ENCODE data around the gene BICDL1. TPM values are rescaled to one million over a fixed set of nuclear protein-coding genes. Genes with fewer than 3 reads are reported as not detected.

The BICDL1 gene
- polyA plus RNA-seq, 1 experiment, result not detected

GRCh38 chr12:119949145-119949544, 39.9 kb upstream of the BICDL1 start:
- POLR2A ChIA-PET, result no interaction called here
- CTCF ChIA-PET, result no interaction called here
- no peak overlapping the region for H3K27ac ChIP-seq (ENCODE audit: low read depth, low read length)
- H3K27me3 ChIP-seq (ENCODE audit: control insufficient read depth, insufficient read depth, low read length), result peaks cover 2% of the 10 kb centered on the region
- no peak for DNase-seq (ENCODE audit: low read depth, low spot score)
- H3K9me3 ChIP-seq (ENCODE audit: control insufficient read depth, insufficient read depth, low read length), result no peaks in the 10 kb centered on the region
- TF ChIP-seq CTCF (IDR thresholded peaks at IDR 0.05; ENCODE audit: low read depth, low read length), result no peak
- no peak overlapping the region for H3K4me3 ChIP-seq (ENCODE audit: low read depth, low read length)

GRCh38 chr12:119949594-119949993, 39.4 kb upstream of the BICDL1 start:
- no peak for DNase-seq (ENCODE audit: low read depth, low spot score)
- Histone ChIP-seq H3K4me3 (ENCODE audit: low read depth, low read length) (no peak overlapping the region), H3K27ac (ENCODE audit: low read depth, low read length) (no peak overlapping the region), H3K9me3 (ENCODE audit: control insufficient read depth, insufficient read depth, low read length) (no peaks in the 10 kb centered on the region), H3K27me3 (ENCODE audit: control insufficient read depth, insufficient read depth, low read length) (peaks cover 2% of the 10 kb centered on the region)
- CTCF ChIA-PET, result no interaction called here
- POLR2A ChIA-PET, result no interaction called here
- TF ChIP-seq CTCF (IDR thresholded peaks at IDR 0.05; ENCODE audit: low read depth, low read length), result no peak

GRCh38 chr12:119956047-119956446, 33.0 kb upstream of the BICDL1 start:
- Histone ChIP-seq H3K27ac (ENCODE audit: low read depth, low read length) (no peak overlapping the region), H3K4me3 (ENCODE audit: low read depth, low read length) (no peak overlapping the region), H3K9me3 (ENCODE audit: control insufficient read depth, insufficient read depth, low read length) (peaks cover 6% of the 10 kb centered on the region; the same call in 1 of the 2 replicates), H3K27me3 (ENCODE audit: control insufficient read depth, insufficient read depth, low read length) (no peaks in the 10 kb centered on the region)
- DNase-seq (ENCODE audit: low read depth, low spot score), result no peak
- POLR2A ChIA-PET, result no interaction called here
- no peak for TF ChIP-seq CTCF (IDR thresholded peaks at IDR 0.05; ENCODE audit: low read depth, low read length)
- CTCF ChIA-PET, result no interaction called here

- ChIA-PET POLR2A (no interaction called here), CTCF (no interaction called here)
- Histone ChIP-seq H3K4me3 (ENCODE audit: low read depth, low read length) (no peak overlapping the region), H3K27me3 (ENCODE audit: control insufficient read depth, insufficient read depth, low read length) (no peaks in the 10 kb centered on the region), H3K27ac (ENCODE audit: low read depth, low read length) (no peak overlapping the region), H3K9me3 (ENCODE audit: control insufficient read depth, insufficient read depth, low read length) (peaks cover 6% of the 10 kb centered on the region; the same call in 1 of the 2 replicates)
- no peak for TF ChIP-seq CTCF (IDR thresholded peaks at IDR 0.05; ENCODE audit: low read depth, low read length)
- no peak for DNase-seq (ENCODE audit: low read depth, low spot score)
These were observed 31.9 kb upstream of the BICDL1 start for GRCh38 chr12:119957135-119957534.

GRCh38 chr12:119959435-119959834, 29.6 kb upstream of the BICDL1 start:
- CTCF ChIA-PET, result no interaction called here
- H3K4me3 ChIP-seq (ENCODE audit: low read depth, low read length), result no peak overlapping the region
- POLR2A ChIA-PET, result no interaction called here
- peaks cover 2% of the 10 kb centered on the region for H3K27me3 ChIP-seq (ENCODE audit: control insufficient read depth, insufficient read depth, low read length)
- no peak overlapping the region for H3K27ac ChIP-seq (ENCODE audit: low read depth, low read length)
- TF ChIP-seq CTCF (IDR thresholded peaks at IDR 0.05; ENCODE audit: low read depth, low read length), result no peak
- no peak for DNase-seq (ENCODE audit: low read depth, low spot score)
- H3K9me3 ChIP-seq (ENCODE audit: control insufficient read depth, insufficient read depth, low read length), result peaks cover 6% of the 10 kb centered on the region; the same call in 1 of the 2 replicates

All from AG04450 (cell line).